Right cardiac atrium (tissue), 5 donors: ENCODE measurements around the gene PLAAT5. TPM values are rescaled to one million over a fixed set of nuclear protein-coding genes. Genes with fewer than 3 reads are reported as not detected.

ENCODE experiments used
- ATAC-seq, 2 donors: fragments of 200-7000 bp; cut with Tn5 transposase; one replicate each; pipeline versions ENCODE4 v1.8.0 to v1.9.1; 2020; ENCODE audit warnings: moderate library complexity in 2 of 2, mild to moderate bottlenecking in 1 of 2
- DNase-seq, 3 donors: peaks; one replicate each; pipeline ENCODE4 v3.0.0-alpha.2; 2020
- H3K27ac ChIP-seq: one replicate; pipeline ENCODE4 v1.5.1; 2013; ENCODE audit warnings: mild to moderate bottlenecking, low read length, control low read depth, moderate library complexity
- H3K27me3 ChIP-seq: one replicate; pipeline ENCODE4 v1.6.1; 2013; ENCODE audit not compliant: control insufficient read depth, insufficient read depth
- H3K4me1 ChIP-seq: one replicate; pipeline ENCODE4 v1.6.1; 2013; ENCODE audit warnings: low read length; ENCODE audit not compliant: control insufficient read depth, insufficient read depth
- H3K4me3 ChIP-seq: one replicate; pipeline ENCODE4 v1.5.1; 2013; ENCODE audit warnings: low read length, control low read depth
- H3K9me3 ChIP-seq: one replicate; pipeline ENCODE4 v1.6.1; 2013; ENCODE audit warnings: low read length; ENCODE audit not compliant: control insufficient read depth
- WGBS: extraction: QIAGEN DNeasy Blood & Tissue Kit; methylation state at CpG from one replicate; pipeline ENCODE4 v1.1.7; 2013; 5-methylcytosine and 5-hydroxymethylcytosine counted together
- intact Hi-C, 4 donors: fragments of 100-400 bp; cut with DNase I; formaldehyde crosslinking; loops; one replicate each; pipeline versions ENCODE4 v1.11.0 to v1.14.0; 2022 to 2023
- polyA plus RNA-seq: library from polyadenylated mRNA; stranded (reverse); fragments of 200-250 nt; gene quantifications from one replicate; pipeline ENCODE4 v1.2.3, GENCODE V29; 2013
- total RNA-seq, 4 donors: library from RNA; stranded (reverse); fragmentation: NEBNext Ultra II Directional; extraction: Animal tissue kit (Norgen Biotek cat#: 25700); gene quantifications; one replicate each; pipeline ENCODE4 v1.2.1, GENCODE V29; 2021
- donor health status: healthy with polysubstance abuse.
- donor health status: DM: no; HTN: yes; CAD: no.
- donor health status: DM: no; HTN: no; CAD: no.
- donor health status: DM: no; HTN: yes; CAD: no; lungs with severe emphysema.
- donor health status: DM: yes; HTN: yes; CAD: no.

The PLAAT5 gene
- total and polyA plus RNA-seq, 5 donors: 2.9 to 5.2 (median 4.3) TPM

DNA sequence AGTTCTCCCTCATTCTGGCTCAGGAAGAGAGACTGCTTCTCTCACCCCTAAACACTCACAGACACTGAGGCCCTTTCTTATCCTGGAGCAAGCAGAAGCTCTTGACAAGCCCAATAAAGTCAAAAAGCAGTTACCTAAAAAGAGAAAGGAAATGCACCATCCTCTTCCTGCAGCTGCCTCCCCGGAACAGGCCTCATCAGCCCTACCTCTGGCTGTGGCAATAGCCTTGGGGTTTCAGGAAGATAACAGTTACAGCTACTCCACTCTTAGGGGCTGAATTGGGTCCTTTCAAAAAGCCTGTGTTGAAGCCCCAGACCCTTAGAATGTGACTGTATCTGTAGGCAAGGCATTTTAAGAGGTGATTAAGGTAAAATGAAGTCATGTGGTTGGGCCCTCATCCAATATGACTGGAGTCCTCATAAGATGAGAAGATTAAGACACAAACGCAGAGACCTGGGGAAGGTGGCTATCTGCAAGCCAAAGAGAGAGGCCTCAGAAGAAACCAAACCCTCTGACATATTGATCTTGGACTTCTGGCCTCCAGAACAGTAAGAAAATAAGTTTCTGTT is 11.4 kb upstream of the PLAAT5 start:
- Histone ChIP-seq H3K27ac (no peak overlapping the region), H3K4me3 (no peak overlapping the region), H3K9me3 (peaks cover 3% of the 10 kb centered on the region), H3K27me3 (no peaks in the 10 kb centered on the region), H3K4me1 (peaks cover 3% of the 10 kb centered on the region)
- intact Hi-C loops: no loop called here
- 60% methylated on average over 2 of the region's 2 CpGs for WGBS
- DNase-seq: no peak
- no peak for ATAC-seq

DNA sequence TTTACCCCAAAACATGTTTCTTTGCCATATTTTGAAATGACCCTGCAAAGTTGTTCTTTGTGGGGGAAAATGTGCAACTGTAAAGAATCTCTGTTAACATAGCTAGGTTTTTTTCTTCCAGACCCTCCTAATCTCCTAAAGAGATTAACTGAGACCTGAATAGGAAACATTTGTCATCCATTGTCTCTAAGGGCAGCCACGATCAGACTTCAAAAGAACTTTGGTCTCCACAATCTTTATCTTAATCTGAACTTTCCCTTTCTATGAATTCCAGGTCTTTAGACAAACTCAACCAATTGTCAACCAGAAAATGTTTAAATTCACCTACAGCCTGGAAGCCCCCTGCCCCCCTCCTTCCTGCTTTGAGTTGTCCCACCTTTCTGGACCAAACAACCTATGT is 10.3 kb upstream of the PLAAT5 start:
- intact Hi-C loops: no loop called here
- H3K27me3 ChIP-seq: no peaks in the 10 kb centered on the region
- no peak for ATAC-seq
- peaks cover 3% of the 10 kb centered on the region for H3K9me3 ChIP-seq
- peaks cover 3% of the 10 kb centered on the region for H3K4me1 ChIP-seq
- DNase-seq: no peak
- H3K27ac ChIP-seq: no peak overlapping the region
- 34% methylated on average over 1 of the region's 1 CpG for WGBS
- no peak overlapping the region for H3K4me3 ChIP-seq

DNA sequence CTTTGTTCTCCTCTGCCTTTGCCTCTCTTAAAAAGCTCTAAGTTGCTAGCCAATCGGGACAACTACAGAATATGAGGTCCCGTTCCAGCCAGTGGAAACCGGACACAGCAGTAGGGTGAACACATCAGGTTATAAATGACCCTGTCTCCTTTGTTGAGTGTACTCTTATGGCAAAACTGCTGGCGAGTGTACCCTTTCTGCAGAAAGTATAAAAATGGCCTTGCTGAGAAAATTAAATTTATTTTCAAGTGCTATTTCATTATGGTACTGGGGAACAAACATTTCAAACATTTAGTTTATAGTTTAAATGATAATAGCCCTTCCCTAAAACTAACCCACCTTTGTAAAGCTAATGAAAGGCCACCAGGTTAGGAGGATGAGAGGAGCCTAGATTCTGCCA is 8.9 kb upstream of the PLAAT5 start:
- intact Hi-C loops: no loop called here
- Histone ChIP-seq H3K27me3 (no peaks in the 10 kb centered on the region), H3K4me3 (no peak overlapping the region), H3K27ac (no peak overlapping the region), H3K9me3 (peaks cover 3% of the 10 kb centered on the region), H3K4me1 (no peaks in the 10 kb centered on the region)
- DNase-seq (no peak), ATAC-seq (no peak)
- 80% methylated on average over 4 of the region's 4 CpGs for WGBS

DNA sequence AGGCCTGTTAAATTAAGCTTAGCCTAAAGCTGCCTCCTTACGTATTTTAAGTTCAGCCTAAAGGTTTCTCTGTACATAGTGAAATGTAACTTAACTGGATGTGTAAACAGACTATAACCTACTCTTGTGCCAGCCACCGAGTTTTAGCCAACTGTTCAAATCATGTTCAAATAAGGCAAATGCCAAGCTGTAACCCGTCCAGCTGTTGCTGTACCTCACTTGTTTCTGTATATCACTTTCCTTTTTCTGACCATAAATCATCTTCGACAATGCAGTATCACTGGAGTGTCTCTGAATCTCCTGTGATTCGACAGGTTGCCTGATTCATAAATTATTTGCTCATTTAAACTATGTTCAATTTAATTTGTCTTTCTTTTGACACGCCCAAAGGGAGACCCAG is 4.0 kb upstream of the PLAAT5 start:
- H3K4me3 ChIP-seq: no peak overlapping the region
- no peaks in the 10 kb centered on the region for H3K27me3 ChIP-seq
- WGBS: 92% methylated on average over 6 of the region's 6 CpGs
- H3K9me3 ChIP-seq: no peaks in the 10 kb centered on the region
- H3K27ac ChIP-seq: no peak overlapping the region
- ATAC-seq (no peak), DNase-seq (no peak)
- H3K4me1 ChIP-seq: no peaks in the 10 kb centered on the region
- intact Hi-C loops: no loop called here

DNA sequence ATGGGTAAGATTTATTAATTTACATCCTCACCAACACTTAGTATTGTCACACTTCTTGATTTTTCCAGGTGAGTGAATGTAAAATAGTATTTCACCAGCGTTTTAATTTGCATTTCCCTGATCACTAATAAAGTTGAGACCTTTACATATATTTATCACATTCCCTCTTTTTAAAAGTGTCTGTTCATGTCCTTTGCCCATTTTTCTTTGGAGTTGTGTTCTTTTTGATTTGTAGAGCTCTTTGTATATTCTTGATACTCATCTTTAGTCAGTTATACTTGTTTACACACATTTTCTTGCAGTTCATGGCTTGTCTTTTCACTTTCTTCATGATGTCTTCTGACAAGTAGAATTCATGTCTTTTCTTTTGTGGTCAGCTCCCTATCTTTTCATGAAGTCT is 2.2 kb upstream of the PLAAT5 start:
- Histone ChIP-seq H3K9me3 (no peaks in the 10 kb centered on the region), H3K27me3 (no peaks in the 10 kb centered on the region), H3K4me1 (no peaks in the 10 kb centered on the region), H3K27ac (no peak overlapping the region), H3K4me3 (no peak overlapping the region)
- WGBS: 94% methylated on average over 1 of the region's 1 CpG
- no peak for DNase-seq
- ATAC-seq: no peak
- intact Hi-C loops: no loop called here

DNA sequence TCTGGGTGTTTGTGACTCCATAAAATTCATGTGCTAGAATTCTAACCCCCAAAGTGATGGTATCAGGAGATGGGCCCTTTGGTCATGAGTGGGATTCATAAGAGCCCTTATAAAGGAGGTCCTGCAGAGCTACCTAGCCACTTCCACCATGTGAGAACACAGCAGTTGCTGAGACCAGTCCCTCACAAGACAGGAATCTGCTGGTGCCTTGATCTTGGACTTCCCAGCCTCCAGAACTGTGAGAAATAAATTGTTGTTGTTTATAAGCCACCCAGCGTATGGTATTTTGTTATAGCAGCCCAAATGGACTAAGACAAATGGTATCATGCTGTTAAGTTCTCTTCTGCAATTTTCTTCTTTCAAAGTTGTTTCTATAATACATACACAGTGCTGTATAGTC is 1.5 kb upstream of the PLAAT5 start:
- ATAC-seq: no peak
- WGBS: 98% methylated on average over 1 of the region's 1 CpG
- Histone ChIP-seq H3K4me1 (no peaks in the 10 kb centered on the region), H3K4me3 (no peak overlapping the region), H3K27me3 (no peaks in the 10 kb centered on the region), H3K9me3 (no peaks in the 10 kb centered on the region), H3K27ac (no peak overlapping the region)
- intact Hi-C loops: no loop called here
- no peak for DNase-seq

DNA sequence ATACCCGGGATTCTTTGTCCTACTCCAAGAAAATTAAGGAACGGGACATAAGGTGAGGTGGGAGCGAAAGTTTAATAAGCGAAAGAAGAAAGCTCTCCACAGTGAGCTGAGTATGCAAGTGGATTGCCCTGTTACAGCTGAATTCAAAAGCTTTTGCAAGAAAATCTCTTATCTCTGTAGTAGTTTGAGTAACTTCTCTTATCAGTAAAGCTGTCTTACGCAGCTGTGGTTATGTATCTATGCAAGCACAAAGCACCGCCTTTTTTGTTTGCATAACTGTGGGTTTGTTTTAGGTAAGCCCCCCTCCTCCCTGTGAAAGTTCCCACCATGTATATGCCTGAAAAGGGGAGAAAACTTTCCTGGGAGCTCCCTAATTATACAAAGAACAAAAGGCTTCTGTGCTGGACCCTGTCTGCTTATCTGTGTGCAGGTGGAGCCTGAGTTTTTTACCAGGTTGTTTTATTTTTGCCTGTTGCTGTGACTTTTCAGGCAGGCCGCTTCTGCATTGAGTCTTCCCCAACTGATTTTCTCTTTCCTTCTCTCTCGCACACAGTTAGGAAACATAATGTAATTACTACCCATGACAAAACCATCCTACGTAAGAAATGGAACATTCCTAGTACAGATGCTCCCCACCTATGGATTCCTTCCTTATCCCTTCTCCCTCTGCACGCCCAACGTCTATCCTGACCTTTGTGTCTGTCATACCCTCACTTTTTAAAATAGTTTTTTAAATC is 837 bp upstream of the PLAAT5 start:
- 46% methylated on average over 11 of the region's 11 CpGs for WGBS
- H3K4me1 ChIP-seq: no peaks in the 10 kb centered on the region
- intact Hi-C loops: no loop called here
- no peaks in the 10 kb centered on the region for H3K9me3 ChIP-seq
- H3K27ac ChIP-seq: no peak overlapping the region
- DNase-seq: no peak
- H3K27me3 ChIP-seq: no peaks in the 10 kb centered on the region
- peak in 1 of 2 donors; percentile 40 for ATAC-seq
- H3K4me3 ChIP-seq: peak overlapping the region; percentile 79

DNA sequence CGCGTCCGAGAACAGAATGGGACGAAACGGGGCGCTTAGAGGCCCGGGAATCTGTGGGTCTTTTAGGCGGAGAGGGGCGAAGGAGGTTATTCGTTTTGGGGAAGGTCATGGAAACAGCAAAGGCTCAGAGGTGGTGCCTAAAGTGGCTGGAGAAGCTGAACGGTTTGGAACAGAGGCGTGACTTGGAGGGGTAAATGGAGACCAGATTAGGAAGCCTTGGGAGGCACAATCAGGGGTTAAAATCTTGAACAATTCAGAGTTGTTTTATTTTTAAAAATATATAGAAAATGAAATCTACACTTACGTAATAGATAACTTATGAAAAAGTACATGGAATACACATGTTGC is 247 bp upstream of the PLAAT5 start:
- Histone ChIP-seq H3K27me3 (no peaks in the 10 kb centered on the region), H3K27ac (peak overlapping the region; percentile 9), H3K4me1 (no peaks in the 10 kb centered on the region), H3K4me3 (peak overlapping the region; percentile 79), H3K9me3 (no peaks in the 10 kb centered on the region)
- no peak for DNase-seq
- ATAC-seq: no peak
- intact Hi-C loops: no loop called here
- 1% methylated on average over 13 of the region's 13 CpGs for WGBS

DNA sequence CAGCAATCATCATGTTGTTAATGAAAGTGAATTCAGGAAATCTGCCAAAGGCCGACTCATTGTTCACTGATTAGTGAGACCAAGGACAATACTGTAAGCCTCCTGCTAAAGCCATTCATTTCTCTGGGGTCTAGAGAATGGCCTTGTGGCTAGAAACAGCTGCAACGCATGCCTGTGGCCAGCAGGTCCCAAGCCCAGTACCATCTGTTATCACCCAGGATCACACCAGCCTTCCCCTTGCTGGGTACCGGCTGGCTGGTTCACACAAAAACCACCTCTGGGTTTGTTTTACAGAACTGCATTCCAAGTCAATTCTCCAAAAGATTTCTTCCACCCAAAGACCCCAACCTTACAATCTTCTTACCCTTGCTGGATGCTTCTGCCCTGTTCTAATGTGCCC is 1.1 kb downstream of the PLAAT5 start:
- peak in 1 of 2 donors; percentile 42 for ATAC-seq
- no peak overlapping the region for H3K4me3 ChIP-seq

DNA sequence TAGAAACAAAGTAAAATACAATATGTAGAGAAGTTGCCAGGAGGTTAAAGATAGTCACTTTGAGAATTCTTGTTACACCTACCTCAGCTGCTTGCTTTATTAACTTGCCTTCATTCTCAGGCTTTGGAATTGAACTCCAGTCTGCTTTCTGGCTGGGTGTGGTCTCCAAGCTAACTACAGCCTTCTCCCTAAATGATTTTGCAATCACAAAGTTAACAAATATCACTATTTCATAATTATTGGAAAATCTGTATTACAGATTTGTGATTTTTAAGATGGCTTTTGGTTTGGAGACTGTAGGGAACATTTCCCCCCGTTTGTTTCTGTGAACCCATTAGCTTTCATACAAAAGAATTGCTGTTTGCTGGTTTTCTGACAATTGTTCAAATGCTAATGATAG is 2.2 kb downstream of the PLAAT5 start:
- ATAC-seq (no peak), DNase-seq (no peak)
- Histone ChIP-seq H3K4me1 (no peaks in the 10 kb centered on the region), H3K27ac (no peak overlapping the region), H3K27me3 (no peaks in the 10 kb centered on the region), H3K4me3 (no peak overlapping the region), H3K9me3 (no peaks in the 10 kb centered on the region)
- intact Hi-C loops: loop anchor here in 1 of 4 donors (10.0 kb wide), 1 partner anchor 246 kb away; no protein-coding TSS in a partner anchor
- WGBS: 64% methylated on average over 1 of the region's 1 CpG

More for the DNA sequence above, 1.1 kb downstream of the PLAAT5 start:
- H3K9me3 ChIP-seq: no peaks in the 10 kb centered on the region
- H3K4me1 ChIP-seq: no peaks in the 10 kb centered on the region
- intact Hi-C loops: loop anchor here in 1 of 4 donors (10.0 kb wide), 1 partner anchor 245 kb away; no protein-coding TSS in a partner anchor
- DNase-seq: no peak
- 35% methylated on average over 3 of the region's 3 CpGs for WGBS
- no peaks in the 10 kb centered on the region for H3K27me3 ChIP-seq
- H3K27ac ChIP-seq: peak overlapping the region; percentile 1

DNA sequence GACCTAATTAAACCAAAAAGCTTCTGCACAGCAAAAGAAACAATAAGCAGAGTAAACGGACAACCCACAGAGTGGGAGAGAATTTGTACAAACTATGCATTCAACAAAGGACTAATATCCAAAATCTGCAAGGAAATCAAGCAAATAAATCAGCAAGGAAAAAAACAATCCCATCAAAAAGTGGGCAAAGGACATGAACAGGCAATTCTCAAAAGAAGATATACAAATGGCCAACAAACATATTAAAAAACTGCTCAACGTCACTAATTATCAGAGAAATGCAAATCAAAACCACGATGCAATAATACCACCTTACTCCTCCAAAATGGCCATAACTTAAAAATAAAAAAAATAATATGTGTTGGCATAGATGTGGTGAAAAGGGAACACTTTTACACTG is 5.2 kb downstream of the PLAAT5 start:
- H3K4me1 ChIP-seq: no peaks in the 10 kb centered on the region
- H3K27me3 ChIP-seq: no peaks in the 10 kb centered on the region
- WGBS: 82% methylated on average over 3 of the region's 3 CpGs
- no peak for DNase-seq
- ATAC-seq: no peak
- no peaks in the 10 kb centered on the region for H3K9me3 ChIP-seq
- H3K27ac ChIP-seq: no peak overlapping the region
- H3K4me3 ChIP-seq: no peak overlapping the region
- intact Hi-C loops: loop anchor here in 1 of 4 donors (10.0 kb wide), 1 partner anchor 249 kb away; no protein-coding TSS in a partner anchor
